Activated CD8-positive, alpha-beta memory T cell treated with anti-CD3 and anti-CD28 coated beads for 36 hours (primary cell): ENCODE measurements around the gene OR10G3. TPM values are rescaled to one million over a fixed set of nuclear protein-coding genes. Genes with fewer than 3 reads are reported as not detected.
"Not testable (repeated sequence)": the region's sequence is repeated elsewhere in the genome, so short reads cannot be mapped to it uniquely, and the experiment has no call there.

ENCODE experiments used
- CTCF ChIA-PET: fragments of 350-600 bp; sonication (Branson Sonifier 250); formaldehyde crosslinking; loops from one replicate; lab custom pipeline; 2021; ENCODE audit warnings: antibody characterized with exemption; lab: Charles Lee
- POLR2A ChIA-PET: fragments of 350-600 bp; sonication (Branson Sonifier 250); formaldehyde crosslinking; loops from one replicate; lab custom pipeline; 2021; ENCODE audit warnings: antibody characterized with exemption; lab: Charles Lee
- total RNA-seq, 2 experiments: library from RNA; stranded (reverse); gene quantifications; one replicate each; pipeline ENCODE4 v1.2.3, GENCODE V29; 2021

Gene OR10G3
- not detected for total RNA-seq

DNA sequence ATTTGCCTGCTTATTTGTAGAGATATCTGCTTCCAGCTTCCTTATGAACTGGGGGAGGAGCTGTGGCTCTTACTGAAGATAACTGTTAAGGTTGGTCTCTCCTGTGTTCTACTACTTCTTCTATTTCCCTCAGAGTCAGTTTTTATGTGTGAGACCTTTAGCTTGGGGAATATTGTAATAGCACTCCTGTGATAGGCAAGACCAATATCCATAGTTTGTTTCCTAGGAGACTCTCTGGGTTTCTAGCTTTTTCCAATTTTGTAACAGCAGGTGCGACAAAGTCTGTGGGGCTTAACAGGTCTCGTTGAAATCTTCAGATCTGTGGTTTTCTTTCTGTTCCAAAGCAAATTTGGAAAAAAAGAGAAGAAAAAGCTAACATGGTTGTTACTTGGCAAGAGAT lies at the start of gene OR10G3:
OR10G3 (minus strand) TSS at position 101 of the 400 bp plus-strand sequence. CDS start 9,332 bp downstream, outside the sequence.
- ChIA-PET CTCF (no interaction called here), POLR2A (no interaction called here)

- ChIA-PET CTCF (no interaction called here), POLR2A (no interaction called here)
Observed at GRCh38 chr14:21626491-21627230, 46.8 kb upstream of the OR10G3 start.

DNA sequence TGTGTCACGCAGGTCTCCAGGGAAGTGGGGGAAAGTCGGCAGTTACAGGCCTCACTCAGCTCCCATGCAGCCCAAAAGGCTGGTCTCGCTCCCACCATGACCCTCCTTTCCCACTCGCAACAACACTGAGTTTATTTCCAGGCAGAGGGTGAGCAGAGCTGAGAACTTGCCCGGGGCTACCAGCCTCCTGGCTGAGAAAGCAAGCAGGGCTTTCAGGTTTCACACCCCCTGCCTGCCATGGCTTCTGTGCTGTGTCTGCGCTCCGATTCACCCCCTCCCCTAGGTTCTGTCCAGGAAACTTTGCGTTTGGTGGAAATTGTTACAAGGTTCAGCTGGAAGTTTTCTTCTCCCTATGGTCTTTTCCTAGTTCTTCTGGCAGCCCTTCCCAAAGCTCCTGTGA lies 37.7 kb upstream of the OR10G3 start:
- ChIA-PET POLR2A (no interaction called here), CTCF (no interaction called here)

DNA sequence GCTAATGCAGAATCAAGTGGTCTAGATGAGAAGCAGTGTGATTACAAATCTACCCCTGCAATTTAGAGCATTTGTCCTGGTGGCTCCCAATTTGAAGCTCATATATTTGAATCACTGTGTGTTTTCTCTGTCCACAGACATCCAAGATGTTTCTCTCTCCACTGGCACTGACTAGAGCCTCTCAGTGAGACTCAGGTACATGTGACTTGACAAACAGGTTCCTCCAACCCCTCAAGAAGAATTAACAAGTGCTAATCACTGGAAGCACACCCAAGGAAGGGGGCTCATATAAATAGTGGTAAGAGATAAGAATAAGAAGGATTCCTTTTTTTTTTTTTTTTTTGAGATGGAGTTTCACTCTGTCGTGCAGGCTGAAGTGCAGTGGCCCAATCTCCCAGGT lies 34.4 kb upstream of the OR10G3 start:
- ChIA-PET POLR2A (no interaction called here), CTCF (no interaction called here)

DNA sequence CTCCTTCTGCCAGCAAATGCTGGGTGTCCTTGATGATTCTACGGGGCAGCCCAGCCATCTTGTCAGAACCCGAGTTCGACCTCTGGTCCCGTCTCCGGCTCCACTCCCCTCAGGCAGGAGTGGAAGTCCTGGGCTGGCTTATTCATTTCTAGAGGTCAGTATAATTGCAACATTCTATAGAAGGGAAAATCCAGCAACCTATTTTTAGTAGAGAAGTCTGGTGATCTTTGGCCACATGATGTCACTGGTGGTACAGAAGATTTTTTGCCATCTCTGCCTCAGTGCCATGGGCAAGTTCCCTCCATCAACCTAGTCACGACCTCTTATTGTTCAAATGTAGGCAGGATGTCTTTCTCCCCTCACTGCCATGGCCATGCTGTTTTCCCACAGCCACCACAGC lies 32.4 kb upstream of the OR10G3 start:
- POLR2A ChIA-PET: no interaction called here

GRCh38 chr14:21602181-21602580 lies 22.3 kb upstream of the OR10G3 start:
- CTCF ChIA-PET: not testable (repeated sequence)

More for the DNA sequence above, 32.4 kb upstream of the OR10G3 start:
- CTCF ChIA-PET: no interaction called here

DNA sequence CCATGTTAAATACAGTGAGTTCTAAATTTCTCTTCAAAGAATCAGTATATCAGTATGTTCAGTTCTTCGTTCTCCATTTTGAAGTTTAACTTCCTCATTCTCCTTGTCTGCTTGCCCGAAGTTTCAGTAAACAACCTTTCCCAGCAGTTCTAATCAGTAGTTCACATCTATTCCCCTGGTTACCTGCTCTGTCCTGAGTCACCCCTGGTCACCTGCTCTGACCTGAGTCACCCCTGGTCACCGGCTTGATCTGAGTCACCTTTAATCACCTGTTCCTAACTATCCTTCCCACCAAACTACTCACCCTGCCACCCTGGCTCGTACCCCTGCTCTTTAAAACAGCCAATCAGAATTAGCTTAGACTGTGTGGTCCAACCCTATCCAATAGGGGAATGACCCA lies 9.4 kb upstream of the OR10G3 start:
- CTCF ChIA-PET: no interaction called here
- POLR2A ChIA-PET: no interaction called here

More at GRCh38 chr14:21602181-21602580, 22.3 kb upstream of the OR10G3 start:
- POLR2A ChIA-PET: not testable (repeated sequence)

DNA sequence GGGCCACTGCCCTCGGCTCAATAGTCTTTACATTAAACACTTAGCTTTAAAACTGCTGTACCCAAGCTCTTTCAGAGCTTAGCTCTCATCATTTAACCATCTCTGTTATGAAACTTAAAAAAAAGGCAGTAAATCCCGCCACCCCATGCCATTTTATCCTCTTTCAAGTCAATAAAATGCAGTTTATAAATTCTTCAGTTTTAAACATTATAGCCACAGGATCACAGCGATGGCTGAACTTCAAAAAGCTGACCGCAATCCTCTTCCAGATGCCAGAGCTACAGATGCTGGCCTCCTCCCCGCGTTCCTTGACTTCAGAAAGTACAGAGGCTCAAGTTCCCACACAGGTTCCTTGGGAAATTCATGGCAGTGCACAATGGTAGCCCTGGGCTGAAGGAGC lies 4.2 kb downstream of the OR10G3 start:
- ChIA-PET POLR2A (no interaction called here), CTCF (no interaction called here)

- CTCF ChIA-PET: interaction anchor here (0.6 kb wide), 1 partner anchor 290 kb away, joined by 3 read pairs; no protein-coding TSS in a partner anchor
Observed at GRCh38 chr14:21572604-21573003, 7.3 kb downstream of the OR10G3 start.

DNA sequence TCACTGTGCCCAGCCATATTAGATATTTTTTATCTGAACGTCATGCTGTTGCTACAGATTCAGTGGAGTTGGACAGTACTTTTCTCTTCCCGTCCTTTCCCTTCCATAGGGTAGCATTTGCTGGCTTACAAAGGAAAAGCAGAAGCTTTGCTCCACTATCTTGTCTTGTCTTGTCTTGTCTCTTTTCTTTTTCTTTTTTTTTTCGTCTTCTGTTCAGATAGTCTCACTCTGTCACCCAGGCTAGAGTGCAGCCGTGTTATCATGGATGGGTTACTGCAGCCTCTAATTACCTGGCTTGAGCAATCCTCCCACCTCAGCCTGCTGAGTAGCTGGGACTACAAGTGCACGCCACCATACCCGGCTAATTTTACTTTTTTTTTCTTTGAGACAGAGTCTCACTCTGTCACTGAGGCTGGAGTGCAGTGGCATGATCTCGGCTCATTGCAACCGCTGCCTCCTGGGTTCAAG lies 21.1 kb downstream of the OR10G3 start:
- CTCF ChIA-PET: interaction anchor here (0.7 to 1.3 kb wide), 8 partner anchors 17 to 543 kb away, joined by 3 to 6 read pairs (median 3); partner anchors contain the start of gene SALL2
- POLR2A ChIA-PET: no interaction called here

More at GRCh38 chr14:21572604-21573003, 7.3 kb downstream of the OR10G3 start:
- POLR2A ChIA-PET: interaction anchor here (0.6 kb wide), 2 partner anchors 306 to 463 kb away, joined by 3 to 5 read pairs; no protein-coding TSS in a partner anchor

DNA sequence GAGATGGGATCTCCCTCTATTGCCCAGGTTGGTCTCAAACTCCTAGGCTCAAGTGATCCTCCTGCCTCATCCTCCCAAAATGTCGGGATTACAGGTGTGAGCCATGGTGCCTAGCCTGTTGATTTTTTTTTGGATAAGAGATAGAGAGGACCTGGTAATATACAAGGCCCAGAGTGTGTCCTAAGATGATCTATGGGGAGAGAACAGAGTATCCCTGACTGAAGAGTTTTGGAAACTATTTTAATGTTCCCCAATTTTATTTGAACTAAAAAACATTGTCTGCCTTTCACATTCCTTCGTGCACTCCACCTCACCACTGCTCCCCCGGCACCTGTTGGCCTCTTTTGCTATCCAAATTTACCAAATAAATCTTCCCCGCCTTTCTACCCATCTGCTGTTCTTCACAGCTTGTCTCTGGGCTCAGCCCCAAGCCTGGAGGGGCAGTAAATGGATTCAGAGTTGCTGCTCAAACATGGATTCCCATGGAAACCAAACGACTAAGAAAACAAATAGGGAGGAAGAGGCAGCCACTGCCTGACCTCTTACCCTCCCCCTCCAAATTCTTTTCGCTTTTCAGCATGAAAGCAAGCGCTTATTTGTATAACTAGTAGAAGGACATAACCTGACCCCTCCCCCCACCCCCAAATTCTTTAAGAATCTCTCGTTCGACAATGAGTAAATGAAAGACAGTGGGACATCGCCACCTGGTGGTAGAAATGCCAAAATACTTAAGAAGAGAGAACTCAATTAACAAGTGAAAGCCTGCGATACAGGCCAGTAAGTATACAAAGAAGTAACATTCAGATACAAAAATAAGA lies 22.6 kb downstream of the OR10G3 start:
- ChIA-PET POLR2A (interaction anchor here (1.1 kb wide), 2 partner anchors 46 to 59 kb away, joined by 4 to 10 read pairs; partner anchors contain the start of gene METTL3), CTCF (interaction anchor here (0.6 to 1.7 kb wide), 5 partner anchors 56 to 174 kb away, joined by 3 to 11 read pairs (median 3); no protein-coding TSS in a partner anchor)

- ChIA-PET CTCF (interaction anchor here (0.6 to 1.7 kb wide), 6 partner anchors 55 to 421 kb away, joined by 3 to 11 read pairs (median 3); no protein-coding TSS in a partner anchor), POLR2A (interaction anchor here (1.1 kb wide), 2 partner anchors 45 to 58 kb away, joined by 4 to 10 read pairs; partner anchors contain the start of gene METTL3)
Observed at GRCh38 chr14:21556378-21557083, 23.3 kb downstream of the OR10G3 start.

- POLR2A ChIA-PET: no interaction called here
- CTCF ChIA-PET: interaction anchor here (0.9 kb wide), 1 partner anchor 29 kb away, joined by 3 read pairs; no protein-coding TSS in a partner anchor
Observed at GRCh38 chr14:21553266-21553665, 26.6 kb downstream of the OR10G3 start.

DNA sequence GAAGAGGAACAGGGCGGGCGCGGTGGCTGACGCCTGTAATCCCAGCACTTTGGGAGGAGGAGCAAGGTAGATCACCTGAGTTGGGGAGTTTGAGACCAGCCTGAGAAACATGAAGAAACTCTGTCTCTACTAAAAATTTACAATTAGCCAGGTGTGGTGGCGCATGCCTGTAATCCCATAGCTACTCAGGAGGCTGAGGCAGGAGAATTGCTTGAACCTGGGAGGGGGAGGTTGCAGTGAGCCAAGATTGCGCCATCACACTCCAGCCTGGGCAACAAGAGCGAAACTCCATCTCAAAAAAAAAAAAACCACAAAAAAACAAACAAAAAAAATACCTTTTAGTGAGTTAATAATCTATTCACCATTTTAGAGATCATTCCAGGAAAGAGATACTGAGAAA lies 35.3 kb downstream of the OR10G3 start:
- CTCF ChIA-PET: interaction anchor here (0.6 kb wide), 1 partner anchor 142 kb away, joined by 3 read pairs; no protein-coding TSS in a partner anchor
- POLR2A ChIA-PET: not testable (repeated sequence)

GRCh38 chr14:21543963-21544362 lies 35.9 kb downstream of the OR10G3 start:
- POLR2A ChIA-PET: no interaction called here
- CTCF ChIA-PET: interaction anchor here (0.6 kb wide), 1 partner anchor 141 kb away, joined by 3 read pairs; no protein-coding TSS in a partner anchor

DNA sequence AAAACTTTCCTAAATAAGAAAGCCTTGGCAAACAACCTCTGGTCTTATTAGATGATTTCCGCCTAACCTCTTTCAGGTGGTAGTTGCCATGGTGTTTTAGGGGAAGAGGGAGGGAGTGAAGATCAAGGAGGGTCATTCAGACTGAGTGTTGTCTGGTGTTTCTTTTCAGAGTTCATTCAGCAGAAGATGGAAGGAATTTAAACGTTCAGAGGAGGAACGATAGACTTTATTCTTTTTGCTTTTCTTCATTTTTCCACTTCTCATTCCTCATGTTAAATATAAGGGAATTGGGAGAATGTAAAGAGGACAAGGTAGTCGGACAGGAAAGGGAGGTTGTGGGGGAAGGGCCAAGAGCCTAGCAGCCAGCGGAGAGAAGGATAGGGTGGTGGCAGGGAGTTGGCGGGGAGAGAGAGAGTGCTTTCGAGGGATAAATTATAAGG lies 36.3 kb downstream of the OR10G3 start:
- ChIA-PET POLR2A (no interaction called here), CTCF (no interaction called here)

- ChIA-PET CTCF (interaction anchor here (0.7 kb wide), 2 partner anchors 14 to 17 kb away, joined by 3 read pairs; no protein-coding TSS in a partner anchor), POLR2A (no interaction called here)
Observed at GRCh38 chr14:21541413-21542074, 38.3 kb downstream of the OR10G3 start.
